RWPE2 (cell line): ENCODE results near the gene BAZ1B.

Source experiments
- ATAC-seq: fragments of 200-7000 bp; cut with Tn5 transposase; 3 replicates; pipeline ENCODE4 v1.9.1; 2021; ENCODE audit warnings: low read depth
- DNase-seq: peaks from one replicate; pipeline ENCODE4 v3.0.0-alpha.2; 2020; ENCODE audit warnings: low spot score
- H3K27ac ChIP-seq: fragments of 450-650 bp; 2 replicates; pipeline ENCODE4 v1.5.1; 2017; ENCODE audit warnings: mild to moderate bottlenecking; ENCODE audit not compliant: poor library complexity, severe bottlenecking
- H3K27me3 ChIP-seq: fragments of 250-450 bp; sonication (Bioruptor Pico); 2 replicates; pipeline ENCODE4 v1.5.1; 2021; ENCODE audit warnings: mild to moderate bottlenecking, moderate library complexity; ENCODE audit not compliant: insufficient read depth, poor library complexity, severe bottlenecking
- H3K36me3 ChIP-seq: fragments of 250-450 bp; sonication (Bioruptor Pico); 2 replicates; pipeline ENCODE4 v1.5.1; 2020; ENCODE audit warnings: low read depth, mild to moderate bottlenecking, moderate library complexity
- H3K4me1 ChIP-seq: fragments of 250-450 bp; sonication (Bioruptor Pico); 2 replicates; pipeline ENCODE4 v1.5.1; 2021; ENCODE audit warnings: mild to moderate bottlenecking, moderate library complexity; ENCODE audit not compliant: insufficient read depth, poor library complexity, severe bottlenecking
- H3K4me3 ChIP-seq: fragments of 250-450 bp; sonication (Bioruptor Pico); 2 replicates; pipeline ENCODE4 v1.5.1; 2021; ENCODE audit warnings: mild to moderate bottlenecking, moderate library complexity; ENCODE audit not compliant: severe bottlenecking
- H3K9me3 ChIP-seq: fragments of 250-450 bp; sonication (Bioruptor Pico); 2 replicates; pipeline ENCODE4 v1.5.1; 2021; ENCODE audit warnings: mild to moderate bottlenecking, moderate library complexity; ENCODE audit not compliant: severe bottlenecking
- CTCF ChIP-seq: fragments of 450-650 bp; IDR thresholded peaks from one replicate; pipeline ENCODE4 v1.5.1; 2017; ENCODE audit warnings: mild to moderate bottlenecking, moderate library complexity; ENCODE audit not compliant: poor library complexity, severe bottlenecking

Gene BAZ1B

GRCh38 chr7:73429215-73429614 is 92.9 kb downstream of the BAZ1B start:
- TF ChIP-seq CTCF, result no peak
- no peaks in the 10 kb centered on the region for H3K36me3 ChIP-seq
- H3K4me1 ChIP-seq, result no peaks in the 10 kb centered on the region
- no peaks in the 10 kb centered on the region for H3K27me3 ChIP-seq
- ATAC-seq (no peak), DNase-seq (no peak)
- H3K27ac ChIP-seq, result no peak overlapping the region
- no peaks in the 10 kb centered on the region for H3K9me3 ChIP-seq
- H3K4me3 ChIP-seq, result no peak overlapping the region

GRCh38 chr7:73427902-73428787 is 93.9 kb downstream of the BAZ1B start:
- no peak for ATAC-seq
- H3K36me3 ChIP-seq, result no peaks in the 10 kb centered on the region
- H3K4me1 ChIP-seq, result no peaks in the 10 kb centered on the region
- no peak overlapping the region for H3K4me3 ChIP-seq
- no peak overlapping the region for H3K27ac ChIP-seq
- TF ChIP-seq CTCF, result no peak
- no peaks in the 10 kb centered on the region for H3K27me3 ChIP-seq
- DNase-seq, result no peak
- no peaks in the 10 kb centered on the region for H3K9me3 ChIP-seq

- Histone ChIP-seq H3K27me3 (no peaks in the 10 kb centered on the region), H3K27ac (no peak overlapping the region), H3K36me3 (no peaks in the 10 kb centered on the region), H3K4me1 (no peaks in the 10 kb centered on the region), H3K4me3 (no peak overlapping the region), H3K9me3 (no peaks in the 10 kb centered on the region)
- ATAC-seq (no peak), DNase-seq (no peak)
- no peak for TF ChIP-seq CTCF
Observed at GRCh38 chr7:73426016-73426415, 96.1 kb downstream of the BAZ1B start.

GRCh38 chr7:73425356-73425983 is 96.6 kb downstream of the BAZ1B start:
- Histone ChIP-seq H3K36me3 (no peaks in the 10 kb centered on the region), H3K4me1 (no peaks in the 10 kb centered on the region), H3K27ac (no peak overlapping the region), H3K27me3 (no peaks in the 10 kb centered on the region), H3K4me3 (no peak overlapping the region), H3K9me3 (no peaks in the 10 kb centered on the region)
- no peak for TF ChIP-seq CTCF
- no peak for ATAC-seq
- DNase-seq, result no peak

- no peak overlapping the region for H3K27ac ChIP-seq
Observed at GRCh38 chr7:73424489-73424885, 97.6 kb downstream of the BAZ1B start.

More at GRCh38 chr7:73424489-73424885, 97.6 kb downstream of the BAZ1B start:
- ATAC-seq, result no peak
- no peak for TF ChIP-seq CTCF
- Histone ChIP-seq H3K4me1 (no peaks in the 10 kb centered on the region), H3K36me3 (no peaks in the 10 kb centered on the region), H3K4me3 (no peak overlapping the region), H3K27me3 (no peaks in the 10 kb centered on the region), H3K9me3 (no peaks in the 10 kb centered on the region)
- no peak for DNase-seq
